GM12891 (cell line): Measurements from ENCODE around the gene CHST8.

Source experiments
- PAX5 ChIP-seq: IDR thresholded peaks from 2 replicates; pipeline ENCODE4 v1.6.1; 2011; ENCODE audit warnings: low read length, moderate library complexity, mild to moderate bottlenecking; ENCODE audit not compliant: insufficient read depth, severe bottlenecking
- POLR2A ChIP-seq: IDR thresholded peaks from 2 replicates; pipeline ENCODE4 v1.6.1; 2011; ENCODE audit warnings: low read depth, low read length, control low read depth
- POLR2AphosphoS5 ChIP-seq: IDR thresholded peaks from 2 replicates; pipeline ENCODE4 v1.6.1; 2011; ENCODE audit warnings: low read depth, low read length, control low read depth
- SPI1 ChIP-seq: IDR thresholded peaks from 2 replicates; pipeline ENCODE4 v1.6.1; 2011; ENCODE audit warnings: low read depth, low read length, control low read depth
- TAF1 ChIP-seq: IDR thresholded peaks from 2 replicates; pipeline ENCODE4 v1.6.1; 2011; ENCODE audit warnings: low read depth, low read length, control low read depth

GRCh38 chr19:33678796-33679585 is 57.2 kb downstream of the CHST8 start:
- TF ChIP-seq POLR2A (no peak), POLR2AphosphoS5 (no peak), TAF1 (no peak), PAX5 (no peak), SPI1 (no peak)
